GM21390 (cell line): ENCODE data around the gene FADS3.

Experiments used
- ATAC-seq: cut with Tn5 transposase; IDR thresholded peaks from one replicate; pipeline ENCODE4 v1.9.1; 2021; ENCODE audit not compliant: unreplicated experiment

Gene FADS3

DNA sequence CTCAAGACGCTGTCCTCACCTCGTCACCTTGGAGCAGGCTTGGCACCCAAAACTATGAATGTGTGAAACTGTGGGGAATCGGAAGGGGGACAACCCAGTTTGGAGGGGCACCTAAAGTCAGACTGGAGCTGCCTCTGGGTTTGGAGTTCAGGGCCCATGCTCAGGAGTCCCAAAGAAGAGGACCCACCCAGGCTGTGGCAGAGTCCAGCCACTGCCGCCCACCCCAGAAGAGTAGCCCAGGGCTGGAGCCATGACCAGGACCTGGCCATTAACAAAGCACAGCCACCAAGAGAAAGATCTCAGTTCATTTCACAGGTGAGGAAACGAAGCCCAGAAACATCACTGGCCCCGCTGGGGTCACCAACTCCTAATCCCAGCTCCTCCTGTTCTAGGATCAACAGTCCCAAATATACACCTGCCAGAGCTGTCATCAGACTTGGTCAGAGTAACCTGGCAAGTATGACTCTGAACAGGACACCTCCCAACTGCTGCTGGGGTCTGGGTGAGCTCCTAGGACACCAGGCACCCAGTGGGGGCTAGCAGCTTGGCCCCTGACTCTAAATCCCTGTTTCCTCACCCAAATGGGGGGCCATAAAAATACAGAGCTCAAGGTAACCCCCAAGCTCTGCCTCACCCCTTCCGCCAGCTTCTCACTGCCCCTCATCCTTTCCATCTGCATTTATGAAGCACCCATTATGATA lies 23.3 kb upstream of the FADS3 start:
- no peak for ATAC-seq

DNA sequence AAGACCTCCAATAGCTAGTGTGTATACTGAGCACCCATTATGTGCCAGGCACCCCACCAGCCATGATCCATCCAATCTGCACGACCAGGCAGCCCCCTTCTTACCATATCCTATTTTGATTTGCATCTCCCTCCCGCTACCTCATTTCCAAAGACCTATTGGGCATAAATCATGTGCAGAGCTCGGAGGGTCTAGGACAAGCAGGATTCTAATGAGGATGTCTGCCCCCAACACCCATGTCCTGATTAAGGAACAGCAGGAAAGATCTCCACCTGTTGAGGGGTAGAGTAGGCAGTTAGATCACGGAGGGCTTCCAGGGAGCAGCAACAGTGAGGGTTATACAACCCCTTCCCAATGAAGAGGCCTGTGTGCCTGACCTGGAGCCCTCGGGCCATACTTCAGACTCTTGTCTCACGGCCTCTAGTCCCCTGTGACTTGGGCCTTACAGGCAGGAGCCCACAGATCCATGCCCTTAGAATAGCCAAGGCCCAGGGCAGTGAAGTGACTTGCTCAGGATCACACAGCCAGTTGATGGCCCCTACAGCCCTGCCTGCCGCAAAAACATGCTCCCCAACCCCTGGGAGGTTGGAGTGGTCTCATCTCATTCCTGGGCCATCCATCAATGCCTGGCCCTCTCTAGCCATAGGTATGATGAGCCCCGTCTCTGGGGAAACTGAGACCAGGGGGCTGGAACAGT lies 22.5 kb upstream of the FADS3 start:
- no peak for ATAC-seq

DNA sequence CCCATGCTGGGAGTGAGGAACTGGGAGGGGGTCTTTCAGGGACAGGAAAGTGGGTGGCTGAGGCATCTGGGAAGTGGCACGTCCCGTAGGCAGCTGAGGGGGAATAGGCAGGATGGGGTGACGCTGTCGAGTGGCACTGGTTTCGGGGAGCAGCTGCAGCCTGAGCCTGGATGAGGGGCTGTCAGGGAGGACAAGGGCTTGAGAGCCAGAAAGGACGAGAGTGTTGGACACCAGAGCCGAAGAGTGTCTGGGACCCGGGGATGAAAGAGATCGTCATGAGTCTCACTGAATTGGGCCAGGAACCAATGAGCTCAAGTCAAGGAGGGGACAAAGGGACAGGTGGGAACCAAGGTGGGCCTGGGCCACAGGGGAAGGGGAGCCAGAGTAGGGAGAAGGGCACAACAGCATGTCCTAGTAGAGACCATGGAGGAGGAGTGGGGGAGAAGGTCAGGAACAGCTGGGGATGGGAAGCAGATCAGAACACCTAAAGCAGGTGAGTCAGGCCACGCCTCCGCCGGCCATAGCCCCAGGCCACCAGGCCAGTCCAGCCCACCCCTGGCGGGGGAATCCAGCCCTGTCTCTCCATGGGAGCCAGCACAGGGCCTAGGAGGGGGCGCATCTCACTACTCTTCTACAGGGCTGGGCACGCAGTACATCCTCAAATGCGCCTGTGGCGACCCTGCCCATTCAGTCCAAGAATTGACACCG lies 21.8 kb upstream of the FADS3 start:
- no peak for ATAC-seq

DNA sequence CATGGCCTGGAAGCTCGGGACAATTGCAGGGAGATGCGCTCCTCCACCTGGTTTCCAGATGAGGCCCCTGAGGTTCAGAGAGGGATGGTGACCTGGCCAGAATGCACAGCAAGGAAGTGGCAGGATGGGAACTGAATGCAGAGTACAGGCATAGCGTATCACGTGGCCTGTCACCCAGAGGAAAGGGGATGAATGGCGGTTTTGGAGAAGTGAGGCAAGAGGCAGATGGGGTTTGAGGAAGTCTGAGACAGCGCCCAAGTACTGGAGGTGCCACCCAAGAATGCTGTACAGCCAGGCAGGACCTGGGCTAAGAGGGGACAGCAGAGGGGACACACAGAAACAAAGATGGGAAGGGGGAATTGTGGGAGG lies 21.2 kb upstream of the FADS3 start:
- ATAC-seq = no peak

DNA sequence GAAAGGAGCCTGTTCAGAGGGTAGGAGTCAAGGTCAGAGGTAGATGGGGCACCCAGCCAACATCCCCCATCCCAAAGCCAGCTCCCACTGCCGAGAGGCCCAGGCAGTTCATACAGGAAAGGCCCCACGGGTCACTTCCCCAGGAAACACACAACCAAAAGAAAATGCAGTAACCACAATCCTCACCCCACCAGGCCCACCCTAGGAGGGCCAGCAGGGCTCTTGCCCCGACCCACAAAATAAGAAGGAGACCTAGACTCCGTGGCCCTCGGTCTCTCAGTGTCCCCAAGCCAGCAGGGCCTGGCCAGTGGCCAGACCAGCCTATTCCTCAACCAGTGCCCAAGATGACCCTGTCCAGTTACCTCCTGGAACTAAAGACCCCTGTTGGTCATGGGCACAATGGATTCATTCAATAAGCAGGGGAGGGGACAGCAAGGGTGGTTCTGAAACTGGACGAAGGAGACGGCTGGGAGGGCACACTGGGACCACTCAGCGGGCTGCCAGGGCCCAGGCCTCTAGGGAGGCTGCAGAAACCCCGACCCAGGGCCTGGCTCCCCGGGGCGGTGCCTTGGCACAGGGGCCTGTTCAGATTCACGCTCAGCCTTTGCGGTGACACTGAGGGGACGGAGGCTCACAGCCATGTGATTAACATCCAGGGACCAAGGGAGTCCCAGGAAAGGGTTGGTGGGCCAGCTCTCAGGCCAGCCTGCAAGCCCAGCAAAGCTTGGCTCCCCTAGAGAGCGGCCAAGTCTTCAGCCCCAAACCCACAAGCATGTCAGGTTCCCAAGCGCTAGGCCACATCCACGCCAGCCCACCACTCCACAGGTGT lies 20.6 kb upstream of the FADS3 start:
- ATAC-seq = no peak

DNA sequence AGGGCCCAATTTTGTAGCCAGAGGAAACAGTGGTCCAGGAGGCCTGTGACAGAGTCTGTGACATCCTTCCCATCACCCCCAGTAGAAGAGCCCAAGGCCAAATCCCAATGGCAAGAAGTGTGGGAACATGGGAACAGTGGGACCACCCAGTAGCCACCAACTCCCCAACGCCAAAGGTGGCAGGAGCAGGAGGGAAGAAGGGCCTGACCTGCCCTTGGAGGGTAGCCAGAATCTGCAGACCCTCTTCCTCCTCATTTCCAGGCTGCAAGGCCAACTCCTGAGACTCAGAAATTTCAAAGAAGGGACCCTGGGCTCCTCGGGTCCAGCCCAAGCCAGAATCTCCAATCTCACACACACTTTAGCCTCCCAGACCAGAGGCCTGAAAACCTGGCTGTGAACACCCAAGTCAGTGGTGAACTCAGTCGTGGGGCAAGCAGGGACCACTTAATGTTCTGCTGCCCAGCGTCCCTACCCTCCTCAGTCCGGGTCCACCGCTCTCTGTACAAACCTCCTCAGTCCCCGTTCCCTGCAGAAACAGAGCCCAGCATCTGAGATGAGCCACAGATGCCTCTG lies 19.9 kb upstream of the FADS3 start:
- no peak for ATAC-seq

DNA sequence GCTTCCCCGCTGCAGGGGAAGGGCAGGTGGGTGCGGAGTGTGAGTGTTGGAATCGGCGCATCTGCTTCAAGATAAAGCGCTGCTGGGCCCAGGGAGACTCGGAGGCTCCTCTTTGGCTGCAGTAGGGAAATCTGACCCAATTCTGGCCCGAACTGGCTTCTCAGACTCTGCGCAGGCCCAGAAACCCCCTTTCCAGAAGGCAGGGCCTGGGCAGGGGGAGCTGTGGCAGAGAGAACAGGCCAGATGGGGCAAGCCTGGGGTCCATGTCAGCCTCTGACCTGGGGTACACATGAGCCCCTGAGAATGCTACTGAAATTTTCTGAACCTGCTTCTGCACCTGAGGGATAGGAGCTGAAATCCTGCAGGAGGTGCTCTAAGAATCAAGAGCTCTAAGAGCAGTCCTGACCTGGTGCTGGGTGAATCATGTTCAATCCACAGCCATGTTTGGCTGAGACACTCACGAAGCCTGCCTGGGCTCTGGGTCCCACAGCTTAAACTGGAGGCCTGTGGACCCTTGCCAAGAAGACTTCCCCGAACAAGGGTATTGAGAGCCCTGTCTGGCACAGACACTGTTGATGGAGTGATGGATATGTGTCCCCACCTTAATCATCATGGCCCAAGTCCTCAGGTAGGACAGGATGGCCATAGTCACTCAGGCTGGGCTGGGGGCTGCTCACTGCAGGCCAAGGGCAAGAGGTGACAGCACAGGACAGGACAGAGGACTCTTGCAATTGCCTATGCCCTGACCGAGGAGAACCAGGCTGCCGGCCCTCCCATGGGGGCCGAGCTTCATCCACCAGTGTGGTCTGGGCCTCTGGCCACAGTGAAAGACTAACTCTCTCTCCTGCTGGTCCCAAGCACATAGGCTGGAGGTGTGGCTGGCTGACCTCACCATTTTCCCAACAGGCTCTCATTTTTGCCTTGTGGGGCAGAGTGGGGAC lies 19.1 kb upstream of the FADS3 start:
- no peak for ATAC-seq

DNA sequence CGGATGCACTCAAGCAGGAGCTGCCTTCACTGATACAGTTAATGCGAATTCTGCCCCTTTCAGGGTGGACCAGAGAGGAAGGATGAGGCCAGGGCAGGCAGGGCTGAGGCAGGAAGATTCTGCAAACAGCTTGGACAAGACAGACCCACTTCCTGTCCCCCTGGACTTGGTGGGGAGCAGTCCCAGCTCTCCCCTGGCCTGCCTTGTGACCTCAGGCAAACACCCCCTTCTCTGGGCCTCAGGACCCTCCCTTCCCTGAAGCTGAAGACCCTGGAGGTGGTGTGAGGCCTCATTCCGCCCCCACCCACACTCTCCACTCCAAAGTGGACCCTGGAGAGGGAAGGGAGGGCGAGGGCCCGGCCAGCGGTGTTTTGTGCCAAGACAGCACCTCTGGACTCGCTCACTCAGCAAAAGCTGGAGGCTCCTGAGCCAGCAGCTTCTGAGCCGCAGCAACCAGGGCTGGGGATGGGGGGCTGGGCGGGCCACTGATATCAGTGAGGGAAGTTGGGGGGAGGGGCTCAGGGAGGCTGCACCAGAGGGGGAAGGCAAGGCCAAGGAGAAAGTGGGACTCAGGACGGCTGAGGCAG lies 17.5 kb upstream of the FADS3 start:
- no peak for ATAC-seq

DNA sequence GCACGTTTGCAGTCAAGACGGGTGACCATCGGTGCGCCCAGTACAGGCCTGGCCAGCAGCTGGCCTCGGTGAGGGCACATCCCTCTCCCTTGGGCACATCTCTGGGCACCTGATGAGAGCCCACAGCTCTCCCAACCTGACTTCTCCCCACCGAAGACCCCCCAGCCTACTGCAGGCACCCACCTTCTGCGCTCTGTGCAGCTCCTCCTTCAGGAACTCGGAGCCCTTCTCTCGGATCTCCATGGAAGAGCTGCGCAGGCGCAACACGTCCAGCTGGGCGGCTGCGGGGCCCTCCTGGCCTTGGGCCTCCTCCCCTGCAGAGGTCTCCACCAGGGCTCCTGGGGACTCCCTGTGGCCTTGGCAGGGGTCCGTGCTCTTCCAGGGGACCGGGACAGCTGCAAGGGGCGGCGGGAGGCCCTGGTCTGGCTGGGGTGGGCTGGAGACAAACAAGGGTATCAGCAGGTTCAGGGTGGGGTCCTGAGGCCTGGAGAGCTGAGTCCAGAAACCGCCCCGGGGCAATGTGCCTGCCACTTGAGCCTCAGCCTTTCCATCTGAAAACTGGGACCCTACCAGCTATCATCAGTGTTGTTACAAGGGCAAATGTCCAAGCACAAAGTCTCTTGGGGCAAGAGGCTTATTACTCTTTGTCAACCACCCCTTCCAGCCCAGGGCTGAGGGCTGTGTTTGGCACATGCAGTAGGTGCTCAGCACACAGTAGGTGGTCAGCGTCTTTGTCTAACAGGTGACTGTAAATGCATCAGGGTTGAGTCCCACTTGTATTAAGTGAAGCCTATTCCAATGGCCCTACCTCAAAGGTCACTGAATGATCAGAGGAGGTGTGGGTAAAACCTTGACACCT lies 16.8 kb upstream of the FADS3 start:
- no peak for ATAC-seq

DNA sequence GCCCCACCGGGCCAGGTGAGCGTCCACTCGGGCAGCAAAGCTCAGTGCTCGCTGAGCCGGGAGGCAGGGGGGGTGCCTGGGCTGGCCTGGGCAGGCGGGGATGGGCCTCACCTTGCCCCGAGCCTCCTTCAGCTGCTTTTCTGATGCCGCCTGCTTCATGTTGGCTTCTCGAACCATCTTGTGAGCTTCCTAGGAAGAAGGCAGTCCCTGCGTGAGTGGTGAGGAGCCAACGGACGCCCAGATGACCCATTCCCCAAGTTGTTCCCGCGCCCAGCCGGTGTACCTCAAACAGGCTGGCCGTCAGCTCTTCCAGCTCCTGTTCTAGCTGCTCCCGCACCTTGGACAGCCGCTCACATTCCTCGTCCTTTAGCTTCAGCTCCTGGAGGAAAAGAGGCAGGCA lies 15.9 kb upstream of the FADS3 start:
- ATAC-seq = no peak

DNA sequence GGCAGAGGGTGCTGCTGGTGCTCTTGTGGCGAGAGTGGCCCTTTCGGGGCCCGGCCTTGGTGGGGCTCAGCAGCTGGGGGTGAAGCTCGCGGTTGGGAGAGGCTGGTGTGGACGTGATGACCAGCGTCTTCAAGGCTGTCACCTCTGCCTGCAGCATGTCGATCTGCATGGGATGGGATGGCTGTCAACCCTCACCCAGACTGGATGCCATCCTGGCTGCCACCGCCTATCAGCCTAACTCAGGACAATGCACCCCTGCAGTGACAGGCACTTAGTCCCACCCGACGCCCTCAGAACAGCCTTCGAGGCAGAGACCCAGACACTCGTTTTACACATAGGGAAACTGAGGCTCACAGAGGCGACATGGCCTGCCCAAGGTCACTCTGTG lies 15.2 kb upstream of the FADS3 start:
- no peak for ATAC-seq

DNA sequence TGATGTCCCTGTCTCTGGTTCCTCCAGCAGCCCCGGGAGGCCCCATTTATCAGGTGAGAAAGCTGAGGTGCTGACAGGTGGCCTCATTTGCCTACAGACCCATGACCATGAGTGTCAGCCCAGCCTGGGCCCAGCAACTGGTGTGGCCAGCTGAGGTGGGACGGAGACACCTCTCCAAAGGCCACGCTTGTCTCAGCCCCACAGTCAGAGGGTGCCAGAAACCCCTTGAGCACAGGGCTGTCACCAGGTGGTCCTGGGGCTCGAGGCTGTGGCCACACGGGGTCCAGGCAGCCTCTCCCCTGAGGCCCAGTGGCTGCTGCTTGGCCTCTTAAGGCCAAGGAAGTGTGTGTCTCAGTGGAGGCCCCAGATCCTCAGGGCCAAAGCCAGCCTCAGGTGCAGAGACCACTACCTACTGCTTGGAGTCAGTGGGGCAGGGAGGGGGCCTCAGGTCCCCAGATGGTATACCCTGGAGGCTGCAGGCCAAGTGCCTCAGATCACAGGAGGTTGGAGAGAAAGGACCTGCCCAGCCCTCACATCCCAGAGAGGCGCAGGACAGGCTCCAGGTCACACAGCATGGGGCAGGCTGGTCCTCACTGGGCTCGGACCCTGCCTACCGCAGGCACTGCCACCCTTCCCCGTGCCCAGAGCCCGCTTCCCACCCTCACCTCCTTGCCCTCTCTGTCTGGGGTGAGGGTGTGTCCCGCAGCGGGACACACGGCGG lies 14.6 kb upstream of the FADS3 start:
- no peak for ATAC-seq

DNA sequence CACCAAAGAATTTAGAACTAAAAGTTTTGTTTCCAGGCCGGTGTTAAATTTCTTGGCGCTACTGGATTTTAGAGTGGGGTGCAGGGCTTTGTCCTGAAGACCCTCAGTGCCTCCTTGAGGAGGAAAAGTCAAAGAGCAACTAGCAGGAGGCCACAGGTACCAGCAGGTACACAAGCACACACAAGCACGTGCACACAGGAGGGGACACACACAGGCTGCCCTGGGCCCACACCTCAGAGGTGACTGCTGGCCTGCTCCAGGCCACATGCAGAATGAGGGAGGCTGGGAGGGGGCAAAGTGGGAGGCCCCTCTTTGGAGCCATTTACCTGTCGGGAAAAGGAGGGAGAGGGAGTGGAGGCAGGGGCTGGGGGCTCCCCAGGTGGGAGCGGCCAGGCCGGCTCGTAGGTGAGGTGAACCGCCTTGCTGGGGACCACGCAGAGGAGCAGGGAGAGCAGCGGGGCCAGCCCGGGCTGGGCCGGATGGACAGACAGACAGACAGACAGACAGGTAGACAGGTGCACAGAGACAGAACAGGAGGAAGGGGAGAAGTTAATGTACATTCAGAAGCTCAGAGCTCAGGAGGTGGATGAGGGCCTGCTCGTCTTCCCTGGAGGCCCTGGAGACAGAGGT lies 13.8 kb upstream of the FADS3 start:
- no peak for ATAC-seq

DNA sequence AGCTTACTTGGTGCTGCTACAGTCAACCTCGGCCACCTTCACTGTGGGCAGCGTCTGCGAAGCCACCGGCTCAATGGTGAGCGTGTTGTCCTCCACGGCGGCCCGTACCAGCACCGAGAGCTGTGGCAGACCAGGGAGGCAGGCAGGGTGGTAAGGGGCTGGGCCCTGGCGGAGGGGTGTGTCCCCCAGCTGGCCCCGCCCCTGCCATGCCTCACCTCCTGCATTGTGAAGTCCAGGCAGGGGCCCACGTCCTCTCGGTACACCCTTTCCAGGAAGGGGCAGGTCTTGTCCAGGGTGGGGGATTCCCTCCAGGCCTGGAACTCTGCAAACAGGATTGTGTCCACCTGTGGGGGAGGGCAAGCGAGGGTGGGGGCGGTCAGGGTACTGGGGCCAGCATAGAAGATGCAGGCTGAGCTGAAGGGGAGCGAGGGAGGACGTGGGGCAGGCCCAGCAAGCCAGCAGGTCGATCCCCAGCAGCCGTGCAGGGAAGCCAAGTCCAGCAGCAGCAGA lies 13.2 kb upstream of the FADS3 start:
- no peak for ATAC-seq

DNA sequence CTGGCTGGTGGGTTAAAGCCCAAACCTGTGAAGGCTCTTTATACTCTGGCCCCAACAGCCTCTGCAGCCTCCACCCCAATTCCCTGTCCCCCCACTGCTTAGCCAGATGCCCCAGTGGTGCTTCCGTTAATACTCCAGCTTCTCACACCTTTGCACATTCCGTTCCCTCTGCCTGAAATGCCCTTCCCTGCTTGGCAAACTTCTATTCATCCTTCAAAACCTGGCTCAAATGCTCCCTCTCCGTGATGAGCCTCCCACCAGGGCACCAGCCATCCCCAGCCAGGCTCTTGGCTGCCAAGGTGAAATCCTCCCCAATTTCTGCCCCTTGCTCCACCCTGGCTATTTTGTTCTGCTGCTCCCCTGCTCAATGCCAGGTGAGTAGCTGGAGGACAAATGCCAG lies 12.5 kb upstream of the FADS3 start:
- no peak for ATAC-seq

DNA sequence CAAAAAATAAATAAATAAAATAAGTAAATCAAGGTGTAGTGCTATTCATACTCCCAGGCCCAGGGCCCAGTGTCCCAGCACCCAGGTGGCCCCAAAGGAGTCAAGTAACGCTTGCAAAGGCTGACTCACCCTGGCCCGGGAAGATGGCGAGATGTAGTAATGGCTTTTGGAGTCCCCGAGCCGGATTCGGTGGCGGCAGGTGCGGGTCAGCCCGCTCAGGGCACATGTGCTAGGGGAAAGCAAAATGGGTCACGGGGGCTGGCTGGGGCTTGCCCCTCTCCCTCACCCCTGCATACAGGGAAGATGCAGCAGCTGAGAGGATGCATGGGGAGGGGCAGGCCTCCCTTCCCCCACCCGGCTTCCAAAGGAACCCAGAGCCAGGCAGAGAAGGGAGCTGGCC lies 11.0 kb upstream of the FADS3 start:
- ATAC-seq = no peak

DNA sequence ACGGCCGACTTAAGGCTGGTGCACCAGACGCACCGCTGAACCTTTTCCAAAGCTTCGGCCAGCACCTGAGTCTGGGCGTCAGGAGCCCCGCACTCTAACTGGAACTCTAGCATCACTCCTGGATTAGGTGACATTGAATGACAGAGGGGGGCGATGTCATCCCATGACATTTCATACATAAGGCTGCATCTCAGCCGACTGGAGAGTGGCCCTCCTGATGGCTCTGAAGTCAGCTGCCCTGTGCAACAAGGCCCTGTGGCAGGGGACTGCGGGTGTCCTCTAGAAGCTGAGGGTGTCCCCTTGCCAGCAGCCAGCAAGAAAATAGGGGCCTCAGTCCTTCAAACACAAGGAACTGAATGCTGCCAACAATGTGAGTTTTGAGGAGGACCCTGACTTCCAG lies 10.1 kb upstream of the FADS3 start:
- ATAC-seq = no peak
